SK-N-SH (cell line): ENCODE measurements around the gene OR6V1. TPM values are rescaled to one million over a fixed set of nuclear protein-coding genes. Genes with fewer than 3 reads are reported as not detected.

ENCODE experiments used
- CTCF ChIA-PET: fragments of 300-600, 350-600 bp; formaldehyde crosslinking; extraction: SDS; loops from one replicate; lab custom pipeline; 2021; lab: Yijun Ruan, JAX
- POLR2A ChIA-PET: fragments of 350-600 bp; sonication (Branson Sonifier 250); formaldehyde crosslinking; extraction: SDS; loops from one replicate; lab custom pipeline; 2020; ENCODE audit warnings: antibody characterized with exemption, inconsistent platforms; lab: Yijun Ruan, JAX
- DNase-seq: peaks from one replicate; pipeline ENCODE4 v3.0.0; 2012
- H2AFZ ChIP-seq: fragments of 200-600 bp; sonication (generic); 2 replicates; pipeline ENCODE4 v1.8.1; 2016; ENCODE audit warnings: antibody characterized with exemption, mild to moderate bottlenecking, low read depth
- H3F3A ChIP-seq: fragments of 200-600 bp; sonication (generic); replicated peaks from 2 replicates; pipeline ENCODE3; 2016; ENCODE audit warnings: antibody characterized with exemption, mild to moderate bottlenecking; ENCODE audit not compliant: insufficient read depth
- H3K27ac ChIP-seq, 2 experiments: fragments of 200-500 bp in 1 of 2; fragments of 200-600 bp in 1 of 2; sonication (Bioruptor generic) in 1 of 2; sonication (generic), shearing (Covaris generic) in 1 of 2; 2 replicates each; pipeline versions ENCODE4 v1.5.1 to v1.6.1; 2014 to 2016; ENCODE audit warnings: low read depth in 2 of 2, inconsistent platforms in 1 of 2, low read length in 1 of 2, mild to moderate bottlenecking in 1 of 2, mixed read lengths in 1 of 2
- H3K27me3 ChIP-seq: fragments of 200-600 bp; sonication (generic), shearing (Covaris generic); 2 replicates; pipeline ENCODE4 v1.6.1; 2016; ENCODE audit warnings: mixed run types; ENCODE audit not compliant: insufficient read depth
- H3K36me3 ChIP-seq, 2 experiments: fragments of 200-500 bp in 1 of 2; fragments of 200-600 bp in 1 of 2; sonication (Bioruptor generic) in 1 of 2; sonication (generic) in 1 of 2; replicated peaks in 1 of 2; 2 replicates each; pipeline versions ENCODE3 to v1.5.1; 2014 to 2016; ENCODE audit warnings: low read length in 1 of 2, mild to moderate bottlenecking in 1 of 2; ENCODE audit not compliant: insufficient read depth in 2 of 2, control insufficient read depth in 1 of 2
- H3K4me1 ChIP-seq, 2 experiments: fragments of 200-500 bp in 1 of 2; fragments of 200-600 bp in 1 of 2; sonication (Bioruptor generic) in 1 of 2; sonication (generic), shearing (Covaris generic) in 1 of 2; 2 replicates each; pipeline versions ENCODE4 v1.5.1 to v1.6.1; 2014 to 2016; ENCODE audit warnings: low read depth in 1 of 2, low read length in 1 of 2, mixed run types in 1 of 2; ENCODE audit not compliant: insufficient read depth in 2 of 2, control insufficient read depth in 1 of 2
- H3K4me2 ChIP-seq: fragments of 200-600 bp; sonication (generic), shearing (Covaris generic); 2 replicates; pipeline ENCODE4 v1.6.1; 2017; ENCODE audit warnings: mixed run types
- H3K4me3 ChIP-seq, 2 experiments: fragments of 200-500 bp in 1 of 2; fragments of 200-600 bp in 1 of 2; sonication (Bioruptor generic) in 1 of 2; sonication (generic), shearing (Covaris generic) in 1 of 2; 2 replicates each; pipeline versions ENCODE4 v1.5.1 to v1.8.1; 2014 to 2016; ENCODE audit warnings: low read depth in 2 of 2, inconsistent platforms in 1 of 2, low read length in 1 of 2, mild to moderate bottlenecking in 1 of 2, mixed read lengths in 1 of 2, moderate library complexity in 1 of 2
- H3K79me2 ChIP-seq: fragments of 200-600 bp; sonication (generic); 2 replicates; pipeline ENCODE4 v1.8.1; 2017; ENCODE audit warnings: mild to moderate bottlenecking; ENCODE audit not compliant: insufficient read depth
- H3K9ac ChIP-seq: fragments of 200-600 bp; sonication (generic); 2 replicates; pipeline ENCODE4 v1.6.1; 2017; ENCODE audit warnings: mixed run types
- H3K9me2 ChIP-seq: fragments of 200-600 bp; sonication (generic); 2 replicates; pipeline ENCODE4 v1.6.1; 2017; ENCODE audit warnings: mixed run types
- H3K9me3 ChIP-seq: fragments of 200-600 bp; sonication (generic); 2 replicates; pipeline ENCODE4 v1.6.1; 2017; ENCODE audit warnings: mixed run types, mild to moderate bottlenecking, moderate library complexity
- H4K20me1 ChIP-seq: fragments of 200-600 bp; sonication (generic); 2 replicates; pipeline ENCODE4 v1.6.1; 2017; ENCODE audit warnings: mild to moderate bottlenecking, mixed run types; ENCODE audit not compliant: insufficient read depth
- FOXM1 ChIP-seq: IDR thresholded peaks from 2 replicates; pipeline ENCODE4 v1.4.0; 2012; ENCODE audit warnings: low read depth, mild to moderate bottlenecking
- JUND ChIP-seq: IDR thresholded peaks from 2 replicates; pipeline ENCODE4 v1.4.0; 2012
- MEF2A ChIP-seq: IDR thresholded peaks from 2 replicates; pipeline ENCODE4 v1.4.0; 2012; ENCODE audit warnings: low read depth, borderline replicate concordance
- MXI1 ChIP-seq: IDR thresholded peaks from 2 replicates; pipeline ENCODE4 v1.6.1; 2012; ENCODE audit warnings: mild to moderate bottlenecking, low read depth, low read length, improper control_type of control experiment
- NRF1 ChIP-seq: IDR thresholded peaks from 2 replicates; pipeline ENCODE4 v1.6.1; 2012; ENCODE audit warnings: low read depth, mild to moderate bottlenecking, low read length
- RAD21 ChIP-seq: IDR thresholded peaks from 2 replicates; pipeline ENCODE4 v1.6.1; 2012; ENCODE audit warnings: mild to moderate bottlenecking, low read length
- RFX5 ChIP-seq: IDR thresholded peaks from 2 replicates; pipeline ENCODE4 v1.6.1; 2012; ENCODE audit warnings: mild to moderate bottlenecking, improper control_type of control experiment, low read length
- RXRA ChIP-seq: IDR thresholded peaks from 2 replicates; pipeline ENCODE4 v1.4.0; 2012; ENCODE audit warnings: low read depth, mild to moderate bottlenecking, borderline replicate concordance
- SMC3 ChIP-seq: IDR thresholded peaks from 2 replicates; pipeline ENCODE4 v1.6.1; 2012; ENCODE audit warnings: low read depth, low read length, improper control_type of control experiment
- TAF1 ChIP-seq: IDR thresholded peaks from 2 replicates; pipeline ENCODE4 v1.6.1; 2012; ENCODE audit warnings: low read depth, mild to moderate bottlenecking, low read length, moderate library complexity, borderline replicate concordance
- TEAD4 ChIP-seq: IDR thresholded peaks from 2 replicates; pipeline ENCODE4 v1.4.0; 2012; ENCODE audit warnings: mild to moderate bottlenecking, borderline replicate concordance; ENCODE audit not compliant: insufficient read depth
- WGBS: methylation state at CpG from one replicate; pipeline ENCODE4 v1.1.6; 2017; ENCODE audit warnings: low lambda C conversion rate; 5-methylcytosine and 5-hydroxymethylcytosine counted together
- polyA plus RNA-seq, 3 experiments: library from polyadenylated mRNA; depleted of rRNA; stranded (reverse); fragments of >200 nt; gene quantifications; 2 replicates each; pipeline ENCODE4 v1.2.3, GENCODE V29; 2012
- TF ChIP-seq, protein P1 (sequence below): IDR thresholded peaks from 2 replicates; pipeline ENCODE4 v1.4.0; 2012; ENCODE audit warnings: low read depth, borderline replicate concordance
- TF ChIP-seq, protein P2 (sequence below): fragments of 200-600 bp; sonication (generic); IDR thresholded peaks from 2 replicates; pipeline ENCODE4 v1.6.1; 2017; ENCODE audit warnings: antibody characterized with exemption, mild to moderate bottlenecking, moderate library complexity
- TF ChIP-seq, protein P3 (sequence below): fragments of 150-350 bp; IDR thresholded peaks from 2 replicates; pipeline ENCODE4 v1.6.1; 2016; ENCODE audit warnings: mild to moderate bottlenecking, low read depth, low read length
- TF ChIP-seq, protein P4 (sequence below): IDR thresholded peaks from 2 replicates; pipeline ENCODE4 v1.6.1; 2012; ENCODE audit warnings: mild to moderate bottlenecking, low read depth, low read length, moderate library complexity
- TF ChIP-seq, protein P5 (sequence below): IDR thresholded peaks from 2 replicates; pipeline ENCODE4 v1.4.0; 2012; ENCODE audit warnings: low read depth, borderline replicate concordance
- TF ChIP-seq, protein P6 (sequence below): fragments of 150-350 bp; IDR thresholded peaks from 2 replicates; pipeline ENCODE4 v1.6.1; 2017; ENCODE audit warnings: antibody characterized with exemption, low read length, low read depth, borderline replicate concordance

Gene OR6V1
- polyA plus RNA-seq, 1 of the 3 experiments (the other 2 are of a cell fraction), result not detected

DNA sequence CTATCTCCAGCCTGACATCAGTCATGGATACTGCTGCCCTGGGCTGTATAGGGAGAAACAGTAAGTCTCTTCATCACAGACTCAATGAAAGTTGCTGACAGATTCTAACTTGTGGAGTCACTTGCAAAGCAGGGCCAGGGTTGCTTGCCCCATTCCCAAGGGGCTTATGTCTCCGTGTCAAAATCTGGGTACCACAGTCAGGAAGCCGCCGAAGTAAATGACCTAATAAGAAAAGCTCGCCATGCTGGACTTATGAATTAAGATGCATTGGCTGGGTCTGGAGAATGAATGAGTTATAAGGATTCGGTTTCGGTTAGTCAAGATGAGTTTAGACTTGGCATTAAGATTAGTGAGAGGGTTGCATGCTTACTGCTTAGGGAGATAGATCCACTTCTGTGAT lies 10.8 kb upstream of the OR6V1 start:
- no peak for TF ChIP-seq JUND
- TF ChIP-seq, protein P1, sequence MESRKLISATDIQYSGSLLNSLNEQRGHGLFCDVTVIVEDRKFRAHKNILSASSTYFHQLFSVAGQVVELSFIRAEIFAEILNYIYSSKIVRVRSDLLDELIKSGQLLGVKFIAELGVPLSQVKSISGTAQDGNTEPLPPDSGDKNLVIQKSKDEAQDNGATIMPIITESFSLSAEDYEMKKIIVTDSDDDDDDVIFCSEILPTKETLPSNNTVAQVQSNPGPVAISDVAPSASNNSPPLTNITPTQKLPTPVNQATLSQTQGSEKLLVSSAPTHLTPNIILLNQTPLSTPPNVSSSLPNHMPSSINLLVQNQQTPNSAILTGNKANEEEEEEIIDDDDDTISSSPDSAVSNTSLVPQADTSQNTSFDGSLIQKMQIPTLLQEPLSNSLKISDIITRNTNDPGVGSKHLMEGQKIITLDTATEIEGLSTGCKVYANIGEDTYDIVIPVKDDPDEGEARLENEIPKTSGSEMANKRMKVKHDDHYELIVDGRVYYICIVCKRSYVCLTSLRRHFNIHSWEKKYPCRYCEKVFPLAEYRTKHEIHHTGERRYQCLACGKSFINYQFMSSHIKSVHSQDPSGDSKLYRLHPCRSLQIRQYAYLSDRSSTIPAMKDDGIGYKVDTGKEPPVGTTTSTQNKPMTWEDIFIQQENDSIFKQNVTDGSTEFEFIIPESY, result no peak
- no peak for TF ChIP-seq RXRA
- TF ChIP-seq, protein P2, sequence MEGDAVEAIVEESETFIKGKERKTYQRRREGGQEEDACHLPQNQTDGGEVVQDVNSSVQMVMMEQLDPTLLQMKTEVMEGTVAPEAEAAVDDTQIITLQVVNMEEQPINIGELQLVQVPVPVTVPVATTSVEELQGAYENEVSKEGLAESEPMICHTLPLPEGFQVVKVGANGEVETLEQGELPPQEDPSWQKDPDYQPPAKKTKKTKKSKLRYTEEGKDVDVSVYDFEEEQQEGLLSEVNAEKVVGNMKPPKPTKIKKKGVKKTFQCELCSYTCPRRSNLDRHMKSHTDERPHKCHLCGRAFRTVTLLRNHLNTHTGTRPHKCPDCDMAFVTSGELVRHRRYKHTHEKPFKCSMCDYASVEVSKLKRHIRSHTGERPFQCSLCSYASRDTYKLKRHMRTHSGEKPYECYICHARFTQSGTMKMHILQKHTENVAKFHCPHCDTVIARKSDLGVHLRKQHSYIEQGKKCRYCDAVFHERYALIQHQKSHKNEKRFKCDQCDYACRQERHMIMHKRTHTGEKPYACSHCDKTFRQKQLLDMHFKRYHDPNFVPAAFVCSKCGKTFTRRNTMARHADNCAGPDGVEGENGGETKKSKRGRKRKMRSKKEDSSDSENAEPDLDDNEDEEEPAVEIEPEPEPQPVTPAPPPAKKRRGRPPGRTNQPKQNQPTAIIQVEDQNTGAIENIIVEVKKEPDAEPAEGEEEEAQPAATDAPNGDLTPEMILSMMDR, result no peak
- TF ChIP-seq, protein P3, sequence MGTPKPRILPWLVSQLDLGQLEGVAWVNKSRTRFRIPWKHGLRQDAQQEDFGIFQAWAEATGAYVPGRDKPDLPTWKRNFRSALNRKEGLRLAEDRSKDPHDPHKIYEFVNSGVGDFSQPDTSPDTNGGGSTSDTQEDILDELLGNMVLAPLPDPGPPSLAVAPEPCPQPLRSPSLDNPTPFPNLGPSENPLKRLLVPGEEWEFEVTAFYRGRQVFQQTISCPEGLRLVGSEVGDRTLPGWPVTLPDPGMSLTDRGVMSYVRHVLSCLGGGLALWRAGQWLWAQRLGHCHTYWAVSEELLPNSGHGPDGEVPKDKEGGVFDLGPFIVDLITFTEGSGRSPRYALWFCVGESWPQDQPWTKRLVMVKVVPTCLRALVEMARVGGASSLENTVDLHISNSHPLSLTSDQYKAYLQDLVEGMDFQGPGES, result no peak
- TF ChIP-seq, protein P4, sequence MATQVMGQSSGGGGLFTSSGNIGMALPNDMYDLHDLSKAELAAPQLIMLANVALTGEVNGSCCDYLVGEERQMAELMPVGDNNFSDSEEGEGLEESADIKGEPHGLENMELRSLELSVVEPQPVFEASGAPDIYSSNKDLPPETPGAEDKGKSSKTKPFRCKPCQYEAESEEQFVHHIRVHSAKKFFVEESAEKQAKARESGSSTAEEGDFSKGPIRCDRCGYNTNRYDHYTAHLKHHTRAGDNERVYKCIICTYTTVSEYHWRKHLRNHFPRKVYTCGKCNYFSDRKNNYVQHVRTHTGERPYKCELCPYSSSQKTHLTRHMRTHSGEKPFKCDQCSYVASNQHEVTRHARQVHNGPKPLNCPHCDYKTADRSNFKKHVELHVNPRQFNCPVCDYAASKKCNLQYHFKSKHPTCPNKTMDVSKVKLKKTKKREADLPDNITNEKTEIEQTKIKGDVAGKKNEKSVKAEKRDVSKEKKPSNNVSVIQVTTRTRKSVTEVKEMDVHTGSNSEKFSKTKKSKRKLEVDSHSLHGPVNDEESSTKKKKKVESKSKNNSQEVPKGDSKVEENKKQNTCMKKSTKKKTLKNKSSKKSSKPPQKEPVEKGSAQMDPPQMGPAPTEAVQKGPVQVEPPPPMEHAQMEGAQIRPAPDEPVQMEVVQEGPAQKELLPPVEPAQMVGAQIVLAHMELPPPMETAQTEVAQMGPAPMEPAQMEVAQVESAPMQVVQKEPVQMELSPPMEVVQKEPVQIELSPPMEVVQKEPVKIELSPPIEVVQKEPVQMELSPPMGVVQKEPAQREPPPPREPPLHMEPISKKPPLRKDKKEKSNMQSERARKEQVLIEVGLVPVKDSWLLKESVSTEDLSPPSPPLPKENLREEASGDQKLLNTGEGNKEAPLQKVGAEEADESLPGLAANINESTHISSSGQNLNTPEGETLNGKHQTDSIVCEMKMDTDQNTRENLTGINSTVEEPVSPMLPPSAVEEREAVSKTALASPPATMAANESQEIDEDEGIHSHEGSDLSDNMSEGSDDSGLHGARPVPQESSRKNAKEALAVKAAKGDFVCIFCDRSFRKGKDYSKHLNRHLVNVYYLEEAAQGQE, result no peak
- no peak for TF ChIP-seq NRF1
- no peak for TF ChIP-seq RAD21
- no peak for TF ChIP-seq SMC3
- TF ChIP-seq TAF1, result no peak
- no peak for TF ChIP-seq FOXM1
- TF ChIP-seq RFX5, result no peak
- no peak for TF ChIP-seq MEF2A
- no peak for TF ChIP-seq TEAD4
- TF ChIP-seq, protein P5, sequence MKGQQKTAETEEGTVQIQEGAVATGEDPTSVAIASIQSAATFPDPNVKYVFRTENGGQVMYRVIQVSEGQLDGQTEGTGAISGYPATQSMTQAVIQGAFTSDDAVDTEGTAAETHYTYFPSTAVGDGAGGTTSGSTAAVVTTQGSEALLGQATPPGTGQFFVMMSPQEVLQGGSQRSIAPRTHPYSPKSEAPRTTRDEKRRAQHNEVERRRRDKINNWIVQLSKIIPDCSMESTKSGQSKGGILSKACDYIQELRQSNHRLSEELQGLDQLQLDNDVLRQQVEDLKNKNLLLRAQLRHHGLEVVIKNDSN, result no peak
- TF ChIP-seq MXI1, result no peak
- TF ChIP-seq, protein P6, sequence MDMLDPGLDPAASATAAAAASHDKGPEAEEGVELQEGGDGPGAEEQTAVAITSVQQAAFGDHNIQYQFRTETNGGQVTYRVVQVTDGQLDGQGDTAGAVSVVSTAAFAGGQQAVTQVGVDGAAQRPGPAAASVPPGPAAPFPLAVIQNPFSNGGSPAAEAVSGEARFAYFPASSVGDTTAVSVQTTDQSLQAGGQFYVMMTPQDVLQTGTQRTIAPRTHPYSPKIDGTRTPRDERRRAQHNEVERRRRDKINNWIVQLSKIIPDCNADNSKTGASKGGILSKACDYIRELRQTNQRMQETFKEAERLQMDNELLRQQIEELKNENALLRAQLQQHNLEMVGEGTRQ, result no peak
- no peaks in the 10 kb centered on the region for H3F3A ChIP-seq
- no peaks in the 10 kb centered on the region for H3K79me2 ChIP-seq
- no peak overlapping the region for H3K4me3 ChIP-seq
- CTCF ChIA-PET, result interaction anchor here (0.8 to 2.1 kb wide), 3 partner anchors 11 to 174 kb away, joined by 4 to 7 read pairs (median 4); partner anchors contain the start of gene OR6V1
- no peaks in the 10 kb centered on the region for H3K36me3 ChIP-seq
- no peak for DNase-seq
- no peaks in the 10 kb centered on the region for H3K27me3 ChIP-seq
- H3K9ac ChIP-seq, result no peak overlapping the region
- H3K9me3 ChIP-seq, result no peaks in the 10 kb centered on the region
- WGBS, result 61% methylated on average over 6 of the region's 6 CpGs
- H3K4me2 ChIP-seq, result peak overlapping the region; percentile 4; the same call in 1 of the 2 replicates
- H3K4me1 ChIP-seq, result 0 out of 4 replicates have a peak, but pooled peaks cover 0 to 5% of the 10 kb centered on the region in 2 experiments
- H2AFZ ChIP-seq, result no peak overlapping the region
- POLR2A ChIA-PET, result no interaction called here
- H3K27ac ChIP-seq, result peak overlapping the region in 1 of 2 experiments; percentile 53; a peak in 2 of 4 replicates
- H4K20me1 ChIP-seq, result no peaks in the 10 kb centered on the region
- H3K9me2 ChIP-seq, result no peaks in the 10 kb centered on the region
